DOHH2 (cell line): Measurements from ENCODE around the gene GPR152.

ENCODE experiments used
- EZH2phosphoT487 ChIP-seq: fragments of 200-600 bp; sonication (generic); IDR thresholded peaks from 2 replicates; pipeline ENCODE4 v1.6.1; 2017; ENCODE audit warnings: borderline replicate concordance, mild to moderate bottlenecking, antibody characterized with exemption, low read length, moderate library complexity, mixed read lengths
- TF ChIP-seq, protein P1 (sequence below): fragments of 200-600 bp; sonication (generic); IDR thresholded peaks from one replicate; pipeline ENCODE4 v1.5.1; 2014; ENCODE audit warnings: antibody characterized with exemption, mild to moderate bottlenecking, low read depth, low read length; ENCODE audit not compliant: poor library complexity, severe bottlenecking

DNA sequence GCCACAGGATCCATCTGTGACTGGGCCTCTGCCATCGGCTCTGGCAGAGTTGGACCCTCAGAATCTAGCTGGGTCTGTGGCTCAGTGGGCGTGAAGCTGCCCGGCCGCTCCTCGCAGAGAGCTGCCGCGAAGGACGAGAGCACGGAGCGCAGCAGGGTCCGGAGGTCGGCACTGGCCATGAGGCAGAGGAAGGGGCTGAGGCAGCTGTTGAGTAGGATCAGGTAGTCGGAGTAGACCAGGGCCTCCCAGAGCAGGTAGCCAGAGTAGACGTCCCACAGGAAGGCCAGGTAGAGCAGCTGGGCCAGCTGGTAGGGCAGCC is 912 bp downstream of the GPR152 start:
- TF ChIP-seq, protein P1, sequence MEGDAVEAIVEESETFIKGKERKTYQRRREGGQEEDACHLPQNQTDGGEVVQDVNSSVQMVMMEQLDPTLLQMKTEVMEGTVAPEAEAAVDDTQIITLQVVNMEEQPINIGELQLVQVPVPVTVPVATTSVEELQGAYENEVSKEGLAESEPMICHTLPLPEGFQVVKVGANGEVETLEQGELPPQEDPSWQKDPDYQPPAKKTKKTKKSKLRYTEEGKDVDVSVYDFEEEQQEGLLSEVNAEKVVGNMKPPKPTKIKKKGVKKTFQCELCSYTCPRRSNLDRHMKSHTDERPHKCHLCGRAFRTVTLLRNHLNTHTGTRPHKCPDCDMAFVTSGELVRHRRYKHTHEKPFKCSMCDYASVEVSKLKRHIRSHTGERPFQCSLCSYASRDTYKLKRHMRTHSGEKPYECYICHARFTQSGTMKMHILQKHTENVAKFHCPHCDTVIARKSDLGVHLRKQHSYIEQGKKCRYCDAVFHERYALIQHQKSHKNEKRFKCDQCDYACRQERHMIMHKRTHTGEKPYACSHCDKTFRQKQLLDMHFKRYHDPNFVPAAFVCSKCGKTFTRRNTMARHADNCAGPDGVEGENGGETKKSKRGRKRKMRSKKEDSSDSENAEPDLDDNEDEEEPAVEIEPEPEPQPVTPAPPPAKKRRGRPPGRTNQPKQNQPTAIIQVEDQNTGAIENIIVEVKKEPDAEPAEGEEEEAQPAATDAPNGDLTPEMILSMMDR = no peak
- TF ChIP-seq EZH2phosphoT487 = no peak
